Gastroesophageal sphincter (tissue), 4 donors: ENCODE data around the gene KRT17. TPM values are rescaled to one million over a fixed set of nuclear protein-coding genes. Genes with fewer than 3 reads are reported as not detected.

ENCODE experiments used
- ATAC-seq: fragments of 150-250 bp; one replicate; pipeline ENCODE4 v1.9.1; 2016; ENCODE audit warnings: mild to moderate bottlenecking, moderate library complexity
- H3K27ac ChIP-seq, 4 donors: fragments of 200-600 bp; sonication (generic) in 3 of 4; 1 replicate in 3 of 4; 2 replicates in 1 of 4; pipeline ENCODE4 v1.5.1; 2016 to 2019
- H3K27me3 ChIP-seq: fragments of 200-600 bp; sonication (generic); one replicate; pipeline ENCODE4 v1.5.1; 2019
- H3K36me3 ChIP-seq, 2 donors: fragments of 200-600 bp; sonication (generic); one replicate each; pipeline ENCODE4 v1.5.1; 2019; ENCODE audit warnings: control low read depth in 1 of 2
- H3K4me1 ChIP-seq, 3 donors: fragments of 200-600 bp; sonication (generic); 1 replicate in 2 of 3; 2 replicates in 1 of 3; pipeline ENCODE4 v1.5.1; 2016 to 2019; ENCODE audit warnings: control low read depth in 2 of 3
- H3K4me3 ChIP-seq, 2 donors: fragments of 200-600 bp; sonication (generic); one replicate each; pipeline ENCODE4 v1.5.1; 2019; ENCODE audit warnings: mild to moderate bottlenecking in 1 of 2, moderate library complexity in 1 of 2
- H3K9me3 ChIP-seq, 3 donors: fragments of 200-600 bp; sonication (generic); one replicate each; pipeline ENCODE4 v1.5.1; 2017 to 2019; ENCODE audit warnings: control low read depth in 2 of 3
- EP300 ChIP-seq: sonication (generic); formaldehyde crosslinking; IDR thresholded peaks from one replicate; pipeline ENCODE4 v1.6.1; 2017; ENCODE audit warnings: antibody characterized with exemption, mild to moderate bottlenecking
- POLR2A ChIP-seq, 2 donors: fragments of 450-650 bp; IDR thresholded peaks; one replicate each; pipeline ENCODE4 v1.6.1; 2017; ENCODE audit warnings: antibody characterized with exemption in 2 of 2, mild to moderate bottlenecking in 2 of 2, moderate library complexity in 1 of 2
- POLR2AphosphoS5 ChIP-seq: sonication (generic); formaldehyde crosslinking; IDR thresholded peaks from one replicate; pipeline ENCODE4 v1.6.1; 2017; ENCODE audit warnings: antibody characterized with exemption
- WGBS, 2 donors: methylation state at CpG; one replicate each; pipeline ENCODE4 v1.1.5; 2018; ENCODE audit warnings: low coverage in 1 of 2; 5-methylcytosine and 5-hydroxymethylcytosine counted together
- total RNA-seq, 4 donors: library from RNA; depleted of rRNA; stranded (reverse); fragments of >200 nt; gene quantifications; one replicate each; pipeline ENCODE4 v1.1.0, GENCODE V29; 2016
- TF ChIP-seq, protein P1 (sequence below), 4 experiments: fragments of 200-600 bp in 2 of 4; fragments of 450-650 bp in 2 of 4; sonication (generic) in 1 of 4; IDR thresholded peaks; one replicate each; pipeline ENCODE4 v1.5.1; 2017 to 2019; ENCODE audit warnings: antibody characterized with exemption in 4 of 4, mild to moderate bottlenecking in 2 of 4, moderate library complexity in 2 of 4

Gene KRT17
- 10 to 100 TPM in 2 of 4 donors, 1 to 10 TPM in 1, not detected in 1; 7.0 to 18.5 (median 17.4) TPM for total RNA-seq

DNA sequence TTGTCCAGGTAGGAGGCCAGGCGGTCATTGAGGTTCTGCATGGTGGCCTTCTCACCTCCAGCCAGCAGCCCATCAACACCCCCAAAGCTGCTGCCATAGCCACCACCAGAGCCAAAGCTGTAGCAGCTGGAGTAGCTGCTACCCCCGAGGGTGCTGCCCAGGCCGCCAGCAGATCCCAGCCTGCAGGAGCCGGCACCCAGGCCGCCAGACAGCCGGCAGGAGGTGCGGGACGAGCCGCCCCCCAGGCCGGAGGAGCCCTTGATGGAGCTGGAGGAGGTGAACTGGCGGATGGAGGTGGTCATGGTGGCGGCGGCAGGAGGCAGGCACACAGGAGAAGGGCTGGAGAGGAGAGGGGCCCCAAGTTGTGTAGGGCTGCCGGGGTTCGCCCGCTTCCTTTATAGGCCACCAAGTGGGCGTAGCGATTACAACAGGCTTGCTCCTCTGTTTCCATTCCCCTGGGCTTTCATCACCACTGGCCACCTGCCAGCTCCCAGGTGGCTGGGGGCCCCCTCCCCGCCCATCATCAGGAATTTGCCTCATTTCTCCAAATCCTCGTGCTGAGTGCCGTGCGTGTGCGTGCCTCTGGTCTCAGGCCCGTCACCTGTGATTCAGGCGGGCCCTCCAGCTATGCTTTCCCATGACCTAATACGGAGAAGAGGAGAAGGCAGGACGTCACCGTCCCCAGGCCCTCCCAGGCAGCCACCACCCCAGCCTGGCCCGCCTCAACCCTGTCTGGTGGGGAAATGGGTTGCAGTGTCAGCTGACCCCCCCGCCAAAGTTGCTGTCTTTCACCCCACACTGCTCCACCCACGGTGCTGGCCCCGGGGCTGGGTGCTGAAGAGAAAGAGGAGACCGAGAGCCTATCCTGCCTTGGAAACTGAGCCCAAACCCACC is at the start of gene KRT17:
Gene KRT17, minus strand, starts transcription at position 368 of the 894 bp plus-strand sequence. Its CDS starts 66 bp downstream, at position 302.
- ATAC-seq = no peak
- Histone ChIP-seq H3K9me3 (no peaks in the 10 kb centered on the region), H3K27ac (no peak within 1 kb of the TSS), H3K36me3 (no peaks in the 10 kb centered on the region), H3K4me1 (no peaks in the 10 kb centered on the region), H3K4me3 (no peak within 1 kb of the TSS), H3K27me3 (peaks cover 20% of the 10 kb centered on the region)
- TF ChIP-seq, protein P1, sequence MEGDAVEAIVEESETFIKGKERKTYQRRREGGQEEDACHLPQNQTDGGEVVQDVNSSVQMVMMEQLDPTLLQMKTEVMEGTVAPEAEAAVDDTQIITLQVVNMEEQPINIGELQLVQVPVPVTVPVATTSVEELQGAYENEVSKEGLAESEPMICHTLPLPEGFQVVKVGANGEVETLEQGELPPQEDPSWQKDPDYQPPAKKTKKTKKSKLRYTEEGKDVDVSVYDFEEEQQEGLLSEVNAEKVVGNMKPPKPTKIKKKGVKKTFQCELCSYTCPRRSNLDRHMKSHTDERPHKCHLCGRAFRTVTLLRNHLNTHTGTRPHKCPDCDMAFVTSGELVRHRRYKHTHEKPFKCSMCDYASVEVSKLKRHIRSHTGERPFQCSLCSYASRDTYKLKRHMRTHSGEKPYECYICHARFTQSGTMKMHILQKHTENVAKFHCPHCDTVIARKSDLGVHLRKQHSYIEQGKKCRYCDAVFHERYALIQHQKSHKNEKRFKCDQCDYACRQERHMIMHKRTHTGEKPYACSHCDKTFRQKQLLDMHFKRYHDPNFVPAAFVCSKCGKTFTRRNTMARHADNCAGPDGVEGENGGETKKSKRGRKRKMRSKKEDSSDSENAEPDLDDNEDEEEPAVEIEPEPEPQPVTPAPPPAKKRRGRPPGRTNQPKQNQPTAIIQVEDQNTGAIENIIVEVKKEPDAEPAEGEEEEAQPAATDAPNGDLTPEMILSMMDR (IDR thresholded peaks at IDR 0.05) = no peak
- TF ChIP-seq EP300 = no peak
- TF ChIP-seq POLR2AphosphoS5 = no peak
- no peak for TF ChIP-seq POLR2A (IDR thresholded peaks at IDR 0.05)
- WGBS, 2 donors = 65 to 86% methylated on average over 6 to 8 of the region's 33 CpGs

DNA sequence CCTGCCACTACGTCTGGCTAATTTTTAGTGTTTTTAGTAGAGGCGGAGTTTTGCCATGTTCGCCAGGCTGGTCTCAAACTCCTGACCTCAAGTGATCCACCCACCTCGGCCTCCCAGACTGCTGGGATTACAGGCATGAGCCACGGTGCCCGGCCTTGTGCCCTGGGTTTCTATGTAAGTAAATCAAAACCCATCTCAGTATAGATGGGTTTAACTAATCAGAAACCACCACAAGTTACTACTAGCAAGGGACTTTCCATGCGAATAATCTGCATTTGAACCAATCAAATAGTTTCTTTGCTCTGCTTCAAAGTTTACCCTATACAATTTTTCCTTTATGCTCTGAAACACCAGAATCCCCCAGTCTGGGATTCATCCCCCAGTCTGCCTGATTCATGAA is 47.8 kb upstream of the KRT17 start:
- ATAC-seq = no peak
- no peaks in the 10 kb centered on the region for H3K9me3 ChIP-seq
- no peaks in the 10 kb centered on the region for H3K36me3 ChIP-seq
- H3K4me3 ChIP-seq = no peak overlapping the region
- TF ChIP-seq POLR2A (IDR thresholded peaks at IDR 0.05) (no peak), EP300 (no peak), POLR2AphosphoS5 (no peak)
- TF ChIP-seq, protein P1 (IDR thresholded peaks at IDR 0.05) = no peak
- H3K4me1 ChIP-seq = peaks cover 0 to 4% (median 0%) of the 10 kb centered on the region in 3 donors
- H3K27ac ChIP-seq = no peak overlapping the region
- H3K27me3 ChIP-seq = peaks cover 11% of the 10 kb centered on the region
- WGBS, 2 donors = 90 to 93% methylated on average over 2 to 3 of the region's 7 CpGs

DNA sequence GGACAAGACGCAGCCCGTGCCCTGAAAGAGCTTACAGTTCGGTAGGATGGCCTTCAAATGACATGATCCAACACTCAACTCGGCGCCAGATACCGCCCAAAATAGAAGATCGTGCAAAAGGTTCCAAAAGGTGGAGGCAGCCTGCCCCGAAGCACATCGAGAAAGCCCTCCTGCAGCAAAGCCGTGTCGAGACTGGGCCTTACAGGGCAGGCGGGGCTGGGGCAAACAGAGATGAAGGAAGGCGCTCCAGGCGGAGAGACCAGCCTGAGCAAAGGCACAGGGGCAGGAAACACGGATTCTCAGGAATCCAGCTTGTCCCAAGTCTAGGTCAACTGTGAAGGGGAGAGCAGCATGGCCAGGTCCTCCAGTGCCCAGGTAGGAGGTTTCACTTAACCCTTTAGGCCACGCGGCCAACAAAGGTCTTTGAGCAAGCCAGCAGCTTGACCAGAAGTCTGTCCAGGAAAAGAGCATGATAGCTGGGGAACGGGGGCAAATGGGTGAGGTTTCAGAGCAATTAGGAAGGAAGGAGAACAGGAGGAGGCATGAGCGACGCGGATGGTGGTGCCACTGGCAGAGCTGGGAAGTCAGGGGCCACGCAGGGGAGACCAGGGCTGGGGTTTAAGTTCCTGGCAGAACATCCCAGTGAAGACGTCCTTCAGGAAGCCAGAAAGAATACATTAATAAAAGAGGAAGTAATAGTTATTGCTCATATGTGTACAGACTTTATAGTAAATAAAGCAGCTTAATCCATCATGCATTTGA is 43.1 kb upstream of the KRT17 start:
- no peaks in the 10 kb centered on the region for H3K9me3 ChIP-seq
- peak overlapping the region in 3 of 4 donors; percentile 82 to 89 (median 88) for H3K27ac ChIP-seq
- peak overlapping the region in 1 of 2 donors; percentile 56 for H3K4me3 ChIP-seq
- WGBS, 2 donors = 47 to 69% methylated on average over 6 to 17 of the region's 23 CpGs
- H3K4me1 ChIP-seq = peaks cover 0 to 27% (median 11%) of the 10 kb centered on the region in 3 donors
- H3K36me3 ChIP-seq = no peaks in the 10 kb centered on the region
- no peak for ATAC-seq
- no peaks in the 10 kb centered on the region for H3K27me3 ChIP-seq
- TF ChIP-seq, protein P1 (IDR thresholded peaks at IDR 0.05) = no peak
- TF ChIP-seq POLR2AphosphoS5 (no peak), POLR2A (IDR thresholded peaks at IDR 0.05) (no peak), EP300 (no peak)

DNA sequence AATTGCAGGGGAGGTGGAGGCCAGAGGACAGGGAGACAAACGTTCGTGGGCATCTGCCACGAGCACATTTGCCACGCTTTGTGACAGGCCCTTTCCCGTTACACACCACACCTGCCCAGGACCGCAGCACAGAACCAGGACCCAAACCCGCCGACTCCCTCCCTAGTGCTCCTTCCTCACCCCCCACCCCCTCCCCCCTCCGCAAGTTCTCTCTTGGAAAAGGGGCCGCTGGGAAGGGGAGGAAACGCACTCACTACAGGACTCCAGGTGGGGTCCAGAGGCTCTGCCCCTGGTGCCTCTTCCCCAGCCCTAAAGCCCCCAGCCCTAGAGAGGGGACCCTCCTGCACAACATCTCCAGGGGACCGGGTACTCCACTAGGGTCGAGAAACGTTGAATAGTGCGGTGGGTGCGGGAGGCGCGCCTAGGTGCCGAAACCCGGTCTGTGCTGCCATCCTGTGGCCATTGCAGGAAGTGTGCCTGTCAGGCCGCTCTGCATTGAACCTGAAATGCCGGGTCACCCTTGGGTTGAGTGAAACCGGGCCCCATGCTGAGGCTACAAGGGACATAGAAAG is 42.4 kb upstream of the KRT17 start:
- Histone ChIP-seq H3K27me3 (no peaks in the 10 kb centered on the region), H3K27ac (peak overlapping the region; percentile 49 to 89 (median 85)), H3K36me3 (no peaks in the 10 kb centered on the region), H3K4me3 (peak overlapping the region; percentile 33 to 56), H3K9me3 (no peaks in the 10 kb centered on the region), H3K4me1 (peaks cover 0 to 27% (median 11%) of the 10 kb centered on the region in 3 donors)
- TF ChIP-seq, protein P1 (IDR thresholded peaks at IDR 0.05) = peak; percentile 85 to 97 (median 92)
- TF ChIP-seq POLR2A (IDR thresholded peaks at IDR 0.05) = no peak
- ATAC-seq = peak; percentile 79
- 0% methylated on average over 5 of the region's 23 CpGs; no CpG with 5 or more reads in 1 of the 2 donors for WGBS, 2 donors
